GM21786 (cell line): ENCODE results near the gene MAGI2.
"Not testable (repeated sequence)": the region's sequence is repeated elsewhere in the genome, so short reads cannot be mapped to it uniquely, and the experiment has no call there.

ENCODE experiments used
- ATAC-seq: cut with Tn5 transposase; IDR thresholded peaks from one replicate; pipeline ENCODE4 v1.9.1; 2021; ENCODE audit not compliant: unreplicated experiment

Gene MAGI2

DNA sequence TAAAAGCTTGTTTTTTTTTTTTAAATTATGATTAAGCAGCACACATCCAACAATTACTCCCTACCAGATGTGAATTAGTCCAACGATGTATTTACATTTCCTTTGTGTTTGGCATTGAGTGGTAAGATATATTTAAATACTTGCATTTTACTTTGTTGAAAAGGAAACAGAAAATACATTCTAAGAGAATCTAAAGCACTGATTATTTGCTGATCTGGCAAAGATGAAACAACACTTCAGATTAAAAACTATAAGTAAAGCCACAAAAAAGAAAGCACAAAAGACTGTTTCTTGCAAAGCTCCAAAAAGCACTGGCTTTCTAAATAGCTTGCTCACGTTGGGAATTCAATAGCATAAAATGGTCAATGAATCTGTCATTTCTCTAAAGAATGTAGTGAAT lies 1188.4 kb downstream of the MAGI2 start:
- ATAC-seq = no peak

GRCh38 chr7:78264105-78264504 lies 1189.4 kb downstream of the MAGI2 start:
- ATAC-seq = no peak

- ATAC-seq = no peak
Observed at GRCh38 chr7:78261739-78262138, 1191.7 kb downstream of the MAGI2 start.

DNA sequence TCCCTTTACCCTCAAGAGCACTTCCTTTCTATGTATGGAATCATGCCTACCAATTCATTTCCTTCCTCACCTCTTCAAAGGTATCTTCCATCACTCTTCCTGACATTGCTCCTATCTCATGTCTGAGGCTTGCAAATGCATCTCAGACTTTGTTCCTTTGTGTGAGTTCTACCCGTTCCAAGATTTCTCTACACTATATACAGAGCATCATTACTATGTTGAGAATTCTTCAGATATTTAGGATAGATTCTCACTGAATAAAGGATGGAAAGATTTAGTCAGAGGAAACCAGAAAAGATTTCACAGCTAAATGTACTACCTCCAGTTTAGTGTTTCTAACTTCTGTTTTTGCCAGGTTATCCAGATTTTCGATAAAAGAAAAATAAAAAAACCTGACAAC lies 1192.2 kb downstream of the MAGI2 start:
- ATAC-seq = no peak

- no peak for ATAC-seq
Observed at GRCh38 chr7:78260826-78261225, 1192.6 kb downstream of the MAGI2 start.

DNA sequence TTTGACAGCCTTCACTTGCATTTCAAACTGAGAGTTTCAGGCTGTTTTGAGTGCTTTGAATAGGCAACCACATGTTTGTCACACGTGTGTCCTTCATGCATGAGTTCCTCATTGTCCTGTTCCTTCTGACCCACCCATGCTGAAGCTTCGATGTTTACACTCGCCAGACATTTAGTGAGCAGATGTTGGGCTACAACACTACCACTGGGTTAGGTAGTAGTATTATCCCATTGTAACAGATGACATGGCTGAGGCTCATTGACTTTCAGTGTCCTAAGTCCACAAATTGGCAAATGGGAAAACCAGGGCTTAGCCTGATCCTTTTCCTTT lies 1198.8 kb downstream of the MAGI2 start:
- no peak for ATAC-seq

- no peak for ATAC-seq
Observed at GRCh38 chr7:78253850-78254725, 1199.4 kb downstream of the MAGI2 start.

- no peak for ATAC-seq
Observed at GRCh38 chr7:78248867-78249266, 1204.6 kb downstream of the MAGI2 start.

DNA sequence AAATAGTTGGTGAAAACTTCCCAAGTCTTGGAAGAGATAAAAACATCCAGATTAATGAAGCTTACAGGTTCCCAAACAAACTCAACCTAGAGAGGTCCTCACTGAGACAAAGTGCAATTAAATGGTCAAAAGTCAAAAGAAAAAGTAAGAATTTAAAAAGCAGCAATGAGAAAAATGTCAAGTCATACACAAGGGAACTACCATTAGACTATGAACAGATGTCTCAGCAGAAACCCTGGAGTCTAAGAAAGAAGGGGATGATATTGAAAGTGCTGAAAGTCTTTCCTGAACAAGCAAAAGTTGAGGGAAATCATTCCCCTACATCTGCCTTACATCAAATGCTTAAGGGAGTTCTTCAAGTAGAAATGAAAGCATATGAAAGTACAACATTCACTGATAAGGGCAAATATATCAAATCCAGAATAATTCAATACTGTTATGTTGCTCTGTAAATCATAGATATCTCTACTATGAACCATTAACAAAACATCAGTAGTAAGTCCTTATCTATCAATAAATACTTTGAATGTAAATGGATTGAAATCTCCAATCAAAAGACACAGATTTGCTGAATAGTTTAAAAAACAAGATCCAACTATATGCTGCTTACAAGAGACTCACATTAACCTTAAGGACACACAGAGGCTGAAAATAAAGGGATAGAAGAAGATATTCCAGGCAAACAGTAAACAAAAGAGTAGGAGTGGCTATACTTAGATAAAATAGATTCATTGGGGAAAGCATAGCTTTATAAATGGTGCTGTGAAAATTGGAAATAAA lies 1205.4 kb downstream of the MAGI2 start:
- no peak for ATAC-seq

- not testable (repeated sequence) for ATAC-seq
Observed at GRCh38 chr7:78240179-78240578, 1213.3 kb downstream of the MAGI2 start.

GRCh38 chr7:78234634-78235033 lies 1218.8 kb downstream of the MAGI2 start:
- no peak for ATAC-seq

DNA sequence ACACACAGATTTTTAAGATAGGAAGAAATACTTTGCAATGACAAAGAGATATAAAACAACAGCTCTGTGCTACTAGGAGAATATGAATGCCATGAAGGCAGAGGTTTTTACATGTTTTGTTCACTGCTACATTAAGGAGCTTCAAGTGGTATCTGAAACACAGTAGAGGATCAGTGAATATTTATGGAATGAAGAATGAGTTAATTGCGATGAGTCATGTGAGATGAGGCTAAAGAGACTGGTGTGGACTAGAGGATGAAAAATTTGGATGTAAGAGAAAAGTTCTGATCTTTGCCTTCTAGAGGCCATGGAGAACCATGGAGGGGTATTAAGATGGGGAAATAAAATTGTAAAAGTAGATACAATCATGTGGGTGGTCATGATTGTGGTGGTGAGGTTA lies 1220.7 kb downstream of the MAGI2 start:
- ATAC-seq = no peak

- no peak for ATAC-seq
Observed at GRCh38 chr7:78226059-78226719, 1227.3 kb downstream of the MAGI2 start.

DNA sequence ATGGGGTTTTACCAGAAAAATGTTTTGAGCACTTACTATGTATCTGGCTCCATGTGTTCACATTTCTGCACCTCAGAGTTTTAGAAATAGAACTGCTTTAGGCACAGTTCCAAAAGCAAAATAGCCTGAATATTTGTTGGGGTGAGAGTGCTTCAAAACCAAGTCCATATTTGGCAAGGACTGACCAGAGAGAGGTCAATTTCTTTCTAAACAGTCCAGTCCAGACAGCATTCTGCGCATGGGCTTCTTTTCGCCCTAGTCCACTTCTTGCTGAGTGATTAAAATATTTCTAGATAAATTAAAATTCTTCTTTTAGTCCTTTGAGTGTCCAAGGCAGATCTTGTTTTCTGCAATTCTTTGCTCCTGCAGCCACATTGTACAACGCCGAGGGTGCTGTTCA lies 1227.9 kb downstream of the MAGI2 start:
- no peak for ATAC-seq

DNA sequence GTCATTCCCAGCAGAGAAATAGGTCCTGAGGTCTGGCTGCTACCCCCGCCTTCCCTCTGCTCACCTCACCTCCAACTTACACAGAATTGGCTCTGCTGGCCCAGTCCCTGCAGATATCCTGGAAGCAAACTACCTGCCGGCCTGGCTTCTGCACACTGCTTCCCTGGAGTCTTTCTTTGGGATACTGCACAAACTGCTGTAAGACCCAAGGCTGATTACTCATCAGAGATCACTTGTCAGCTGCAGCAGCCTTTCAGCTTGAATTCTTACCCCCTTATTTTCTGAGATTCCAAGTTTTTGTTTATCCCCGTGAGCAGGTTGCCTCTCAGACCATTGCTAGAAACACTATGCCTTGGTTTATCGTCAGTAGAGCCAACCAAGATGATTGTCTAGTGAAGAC lies 1228.5 kb downstream of the MAGI2 start:
- no peak for ATAC-seq

DNA sequence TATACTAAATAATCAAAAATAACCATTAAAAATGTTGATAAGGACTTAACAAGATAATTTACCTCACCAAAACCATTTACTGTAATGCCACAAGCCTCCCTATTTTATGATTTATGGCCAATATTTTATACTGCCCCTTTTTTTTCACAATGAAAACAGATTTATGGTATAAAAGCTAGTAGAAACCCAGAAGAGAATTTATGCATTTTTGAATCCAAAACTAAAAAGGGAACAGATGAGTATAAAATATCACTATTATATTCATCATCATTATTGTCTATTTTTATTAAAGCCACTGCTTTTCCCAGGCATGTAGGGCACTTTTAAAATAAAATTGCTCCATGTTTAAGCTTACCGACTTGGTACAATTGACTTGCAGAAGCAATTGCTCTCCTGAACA lies 1229.9 kb downstream of the MAGI2 start:
- no peak for ATAC-seq

GRCh38 chr7:78222001-78222751 lies 1231.3 kb downstream of the MAGI2 start:
- no peak for ATAC-seq

GRCh38 chr7:78220754-78221153 lies 1232.7 kb downstream of the MAGI2 start:
- no peak for ATAC-seq

- no peak for ATAC-seq
Observed at GRCh38 chr7:78218876-78219275, 1234.6 kb downstream of the MAGI2 start.

DNA sequence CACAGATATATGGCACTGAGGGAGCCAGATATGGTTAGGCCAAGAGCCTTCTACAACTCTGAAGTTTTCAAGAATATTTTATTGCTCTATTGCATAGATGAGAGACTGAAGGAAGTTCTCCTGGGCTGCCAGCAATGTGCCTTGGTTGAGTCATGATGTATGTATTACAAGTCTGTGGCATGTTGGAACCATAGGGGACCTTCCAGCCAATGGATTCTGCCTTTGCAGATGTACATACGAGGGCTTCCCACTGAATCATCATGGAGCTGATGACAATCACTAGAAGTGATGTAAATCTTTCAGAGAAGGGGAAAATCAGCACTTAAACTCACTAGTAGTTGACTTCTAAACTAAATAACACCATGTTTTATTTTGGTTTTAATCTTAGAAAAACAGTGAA lies 1235.4 kb downstream of the MAGI2 start:
- no peak for ATAC-seq

DNA sequence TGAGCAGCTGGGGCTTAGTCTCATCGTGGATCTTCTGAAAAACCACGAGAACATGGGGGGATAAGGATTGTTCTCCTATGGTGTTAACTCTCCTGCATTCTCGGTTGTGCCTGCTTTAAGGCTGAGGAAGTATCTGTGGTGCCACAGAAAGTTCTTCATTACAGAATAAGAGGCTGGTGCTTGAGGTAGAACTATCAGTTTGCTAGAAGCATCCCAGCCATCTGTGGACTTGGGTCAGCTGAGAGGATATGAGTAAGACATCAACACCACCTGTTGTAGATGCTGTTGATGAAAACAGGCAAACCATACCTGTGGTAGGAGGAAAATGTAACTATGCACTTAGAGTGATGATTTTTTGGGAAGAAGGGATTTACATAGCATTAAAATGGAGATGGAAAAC lies 1238.3 kb downstream of the MAGI2 start:
- no peak for ATAC-seq
